ENCODE measurements around the gene RTL10.

RTL10 gene

GRCh38 chr22:19806213-19807160 is 48.2 kb downstream of the RTL10 start (continued):
- TF ChIP-seq ZNF513 (tag by site-specific recombination; IDR thresholded peaks at IDR 0.05): no peak
- peak; percentile 85 for TF ChIP-seq ZFP3 (tag by site-specific recombination; IDR thresholded peaks at IDR 0.05; ENCODE audit: low read depth)
- no peak; the same call in 1 of the 2 replicates for TF ChIP-seq ZNF629 (tag by site-specific recombination; IDR thresholded peaks at IDR 0.05)
- TF ChIP-seq ZBTB8A (tag by site-specific recombination; IDR thresholded peaks at IDR 0.05): 0 out of 2 replicates have a peak, but pooled peaks have one; percentile 60
- no peak for TF ChIP-seq ZNF596 (tag by site-specific recombination; IDR thresholded peaks at IDR 0.05)
- TF ChIP-seq BCL6B (tag by site-specific recombination; IDR thresholded peaks at IDR 0.05): no peak
- no peak for TF ChIP-seq ZNF112 (tag by site-specific recombination; IDR thresholded peaks at IDR 0.05)
- peak; percentile 79; the same call in 1 of the 2 replicates for TF ChIP-seq ZEB2 (tag by site-specific recombination; IDR thresholded peaks at IDR 0.05)
- no peak for TF ChIP-seq ZNF138 (tag by site-specific recombination; IDR thresholded peaks at IDR 0.05; ENCODE audit: borderline replicate concordance)
- peak; percentile 37 for TF ChIP-seq ZBTB26 (tag by site-specific recombination; optimal IDR thresholded peaks at IDR 0.05)
- peak; percentile 54; the same call in 1 of the 2 replicates for TF ChIP-seq TSHZ1 (tag by site-specific recombination; IDR thresholded peaks at IDR 0.05; ENCODE audit: borderline replicate concordance)
- no peak for TF ChIP-seq ZNF521 (tag by site-specific recombination; IDR thresholded peaks at IDR 0.05)
- TF ChIP-seq ZNF248 (tag by site-specific recombination; IDR thresholded peaks at IDR 0.05): no peak
- no peak for TF ChIP-seq ZNF658 (tag by site-specific recombination; IDR thresholded peaks at IDR 0.05)
- no peak for TF ChIP-seq ELK4 (IDR thresholded peaks at IDR 0.05; ENCODE audit: borderline replicate concordance, low read depth, low read length)
- TF ChIP-seq KLF10 (tag by site-specific recombination; IDR thresholded peaks at IDR 0.05): peak; percentile 96
- peak; percentile 97 for TF ChIP-seq ZBTB17 (tag by site-specific recombination; IDR thresholded peaks at IDR 0.05)
- no peak for TF ChIP-seq ZBTB1 (tag by site-specific recombination; IDR thresholded peaks at IDR 0.05)
- TF ChIP-seq ZNF302 (tag by site-specific recombination; IDR thresholded peaks at IDR 0.05; ENCODE audit: low read depth): no peak
- TF ChIP-seq MYNN (tag by site-specific recombination; IDR thresholded peaks at IDR 0.05; ENCODE audit: borderline replicate concordance): peak; percentile 94
- no peak for TF ChIP-seq ZNF221 (tag by site-specific recombination; IDR thresholded peaks at IDR 0.05; ENCODE audit: borderline replicate concordance)
- peak; percentile 33; the same call in 1 of the 2 replicates for TF ChIP-seq IKZF3 (tag by site-specific recombination; IDR thresholded peaks at IDR 0.05)
- TF ChIP-seq ZNF777 (tag by site-specific recombination; IDR thresholded peaks at IDR 0.05; ENCODE audit: borderline replicate concordance): no peak
- TF ChIP-seq ZBTB6 (tag by site-specific recombination; IDR thresholded peaks at IDR 0.05): no peak
- no peak for TF ChIP-seq ZNF10 (tag by site-specific recombination; IDR thresholded peaks at IDR 0.05)
- peak; percentile 55; the same call in 1 of the 2 replicates for TF ChIP-seq SP3 (tag by site-specific recombination; IDR thresholded peaks at IDR 0.05)
- no peak for TF ChIP-seq ZNF624 (tag by site-specific recombination; IDR thresholded peaks at IDR 0.05)
